22Rv1 (cell line): Measurements from ENCODE around the gene XPNPEP1.

ENCODE experiments used
- CTCF ChIP-seq: fragments of 450-650 bp; IDR thresholded peaks from 2 replicates; pipeline ENCODE4 v1.5.1; 2017; ENCODE audit warnings: mild to moderate bottlenecking
- ZFX ChIP-seq: fragments of 450-650 bp; IDR thresholded peaks from 2 replicates; pipeline ENCODE4 v1.6.1; 2017; ENCODE audit warnings: antibody characterized with exemption, borderline replicate concordance

GRCh38 chr10:109960682-109961081, 37.4 kb upstream of the XPNPEP1 start:
- TF ChIP-seq CTCF = no peak
- TF ChIP-seq ZFX = no peak
